ENCODE measurements around the gene DCLK1.

DNA sequence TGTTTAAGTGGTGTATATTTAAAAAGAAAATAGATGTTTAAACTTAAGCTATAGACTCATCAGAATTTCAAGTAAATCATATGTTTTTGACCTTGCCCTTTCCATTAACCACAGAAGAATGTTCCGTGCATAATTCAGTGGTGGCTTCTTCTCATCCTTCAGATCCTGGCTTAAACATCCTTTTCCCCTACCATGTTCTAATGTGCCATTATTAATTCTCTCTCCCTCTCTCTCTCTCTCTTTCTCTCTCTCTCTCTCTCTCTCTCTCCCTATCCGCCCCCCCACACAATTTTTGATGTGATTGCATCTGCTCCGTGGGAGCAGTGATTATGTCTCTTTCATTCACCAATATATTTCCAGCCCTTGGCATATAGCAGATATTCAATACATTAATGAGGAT, 116.4 kb downstream of the DCLK1 start:
- TF ChIP-seq FOXK2 (IDR thresholded peaks at IDR 0.05): no peak
- no peak for TF ChIP-seq ELF4 (IDR thresholded peaks at IDR 0.05)
- TF ChIP-seq PKNOX1 (IDR thresholded peaks at IDR 0.05): no peak
- no peak for TF ChIP-seq L3MBTL2 (conservative IDR thresholded peaks at IDR 0.05)
- no peak for TF ChIP-seq ZNF384 (IDR thresholded peaks at IDR 0.05)

Data from HEK293T (cell line).